Measurements from ENCODE around the gene MTMR6.
A peak's percentile ranks its signal among the peaks of the same experiment; 100 is the strongest.

Gene MTMR6

GRCh38 chr13:25276748-25277147 is 10.5 kb downstream of the MTMR6 start:
- no peak for DNase-seq

DNA sequence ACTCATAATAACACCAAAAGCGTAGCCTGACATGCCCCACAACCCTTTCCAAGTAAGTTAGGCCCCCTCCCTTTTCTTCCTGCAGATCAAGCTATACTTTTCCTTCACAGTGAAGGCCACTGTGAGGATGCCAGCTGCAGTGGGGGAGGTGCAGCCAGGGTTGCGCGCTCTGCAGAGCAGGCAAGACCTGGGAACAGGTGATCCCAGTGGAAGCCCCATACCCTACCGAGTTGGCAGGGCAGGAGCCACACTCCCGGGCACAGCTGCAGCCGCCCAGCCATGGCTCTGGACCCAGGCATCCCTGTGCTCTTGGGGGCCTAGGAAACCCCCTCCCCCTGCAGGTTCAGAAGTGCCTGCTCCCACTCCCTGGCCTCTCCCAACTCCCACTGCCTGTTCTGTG is 18.7 kb downstream of the MTMR6 start:
- DNase-seq = peak in 1 of 2 experiments; percentile 23

DNA sequence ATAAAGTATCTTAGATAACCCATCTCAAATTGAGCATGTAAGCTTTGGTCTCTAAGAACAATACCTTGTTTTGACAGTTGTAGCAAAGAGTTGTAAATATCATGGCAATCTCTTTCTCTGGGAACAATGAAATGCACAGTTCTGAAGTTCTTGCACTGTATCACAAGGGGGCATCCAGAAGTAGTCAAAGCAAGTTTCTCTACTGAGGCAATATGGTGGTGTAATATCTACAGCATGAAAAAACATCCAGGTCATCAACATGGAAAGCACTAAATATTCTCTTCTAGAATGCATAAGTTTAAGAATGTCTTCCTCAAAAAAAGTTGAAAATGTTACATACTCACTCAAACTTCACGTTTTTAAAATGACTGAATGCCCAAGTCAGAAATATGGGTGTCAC is 19.6 kb downstream of the MTMR6 start:
- DNase-seq = peak; percentile 4 to 56

DNA sequence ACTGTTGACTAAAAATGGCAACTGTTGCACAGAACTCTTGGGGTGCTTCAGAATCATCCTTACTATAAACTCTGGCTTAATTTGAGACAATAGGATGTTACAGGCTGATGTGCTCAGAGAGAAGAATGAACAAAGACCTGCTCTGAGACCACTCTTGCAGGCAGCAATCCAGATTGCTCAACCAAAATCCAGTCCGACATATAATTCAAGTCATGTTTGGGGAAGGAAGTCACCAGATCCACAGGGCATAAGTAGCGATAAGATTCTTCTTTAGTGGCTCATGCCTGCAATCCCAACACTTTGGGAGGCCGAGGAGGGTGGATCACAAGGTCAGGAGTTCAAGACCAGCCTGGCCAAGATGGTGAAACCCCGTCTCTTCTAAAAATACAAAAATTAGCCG is 20.6 kb downstream of the MTMR6 start:
- no peak for DNase-seq

DNA sequence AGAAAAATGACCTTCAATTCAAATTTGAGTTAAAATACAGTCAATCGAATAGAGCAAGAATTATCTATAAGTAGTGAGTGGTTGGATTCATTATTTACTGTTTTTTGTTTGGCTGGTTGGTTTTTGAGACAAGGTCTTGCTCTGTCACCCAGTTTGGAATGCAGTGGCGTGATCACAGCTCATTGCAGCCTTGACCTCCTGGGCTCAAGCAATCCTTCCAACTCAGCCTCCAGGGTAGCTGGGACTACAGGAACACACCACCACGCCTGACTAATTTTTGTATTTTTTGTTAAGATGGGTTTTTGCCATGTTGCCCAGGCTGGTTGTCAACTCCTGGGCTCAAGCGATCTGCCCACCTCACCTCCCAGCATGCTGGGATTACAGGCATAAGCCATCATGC is 25.0 kb downstream of the MTMR6 start:
- no peak for DNase-seq

GRCh38 chr13:25253702-25254101 is 33.6 kb downstream of the MTMR6 start:
- DNase-seq = no peak

GRCh38 chr13:25252752-25253151 is 34.5 kb downstream of the MTMR6 start:
- no peak for DNase-seq

- DNase-seq = no peak
These were observed 35.1 kb downstream of the MTMR6 start for GRCh38 chr13:25252225-25252624.

DNA sequence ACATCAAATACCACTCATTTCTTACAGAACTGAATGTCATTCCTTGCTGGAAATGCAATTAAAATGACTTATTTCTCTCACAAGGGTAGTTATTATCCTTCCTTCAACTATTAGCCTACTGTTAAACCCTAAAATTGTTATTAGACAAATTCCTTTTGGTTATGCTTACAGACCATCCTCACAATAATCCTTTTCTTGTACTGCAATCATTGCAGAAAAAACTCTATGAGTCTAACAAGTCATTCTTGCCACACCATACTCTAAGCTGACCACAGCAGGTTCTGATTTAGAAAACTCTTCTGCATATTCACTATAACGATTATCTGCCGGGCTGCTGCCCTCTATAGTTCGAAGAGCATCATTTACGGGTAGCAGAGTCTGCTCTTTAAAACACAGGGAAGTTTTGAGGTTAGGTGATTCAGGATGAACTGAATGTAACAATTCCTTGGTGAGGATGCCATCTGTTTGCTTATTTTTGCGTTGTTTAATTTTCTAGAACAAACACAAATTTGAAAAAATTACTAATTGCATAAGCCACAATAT is 38.2 kb downstream of the MTMR6 start:
- DNase-seq = peak; percentile 51 to 82

GRCh38 chr13:25248071-25248470 is 39.2 kb downstream of the MTMR6 start:
- no peak for DNase-seq

DNA sequence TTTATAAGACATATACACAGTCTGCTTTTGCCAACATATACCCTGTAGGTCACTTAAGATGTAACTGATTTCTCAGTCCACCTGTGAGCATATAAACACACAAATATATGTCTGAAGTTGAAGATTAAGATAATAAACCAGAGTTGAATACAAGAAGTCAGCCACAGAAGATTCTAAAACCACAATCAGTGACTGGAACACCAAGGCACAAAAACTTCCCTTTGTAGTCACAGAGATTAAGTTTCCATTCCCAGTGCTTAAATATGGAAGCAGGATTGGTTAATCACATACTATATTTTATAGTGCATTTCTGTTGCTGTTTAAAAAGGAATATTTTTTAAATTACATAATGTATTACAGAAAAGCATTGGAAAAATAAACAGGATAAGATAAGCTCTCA is 39.9 kb downstream of the MTMR6 start:
- DNase-seq = no peak

GRCh38 chr13:25244123-25244522 is 43.2 kb downstream of the MTMR6 start:
- DNase-seq = no peak

GRCh38 chr13:25242956-25243355 is 44.3 kb downstream of the MTMR6 start:
- no peak for DNase-seq

- no peak for DNase-seq
These were observed 46.3 kb downstream of the MTMR6 start for GRCh38 chr13:25241007-25241406.

DNA sequence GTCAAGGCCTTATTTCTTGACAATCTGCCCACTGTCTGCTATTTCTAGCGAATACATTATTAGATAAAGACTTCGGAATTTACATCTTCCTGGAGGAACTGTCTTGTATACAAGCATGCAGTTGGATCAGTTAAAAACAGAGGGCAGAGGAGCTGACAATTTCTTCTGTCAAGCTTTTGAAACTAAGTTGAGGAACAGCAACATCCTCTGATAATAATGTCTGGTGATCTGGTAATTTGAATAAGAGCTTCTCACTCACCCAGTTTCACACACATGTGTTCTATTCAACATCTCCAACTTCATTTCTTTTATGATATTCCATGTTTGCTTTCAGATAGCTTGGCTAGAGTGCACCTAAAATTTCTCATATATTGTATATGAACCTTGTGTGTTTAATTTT is 50.2 kb downstream of the MTMR6 start:
- DNase-seq = no peak

- no peak for DNase-seq
These were observed 53.4 kb downstream of the MTMR6 start for GRCh38 chr13:25233861-25234260.

DNA sequence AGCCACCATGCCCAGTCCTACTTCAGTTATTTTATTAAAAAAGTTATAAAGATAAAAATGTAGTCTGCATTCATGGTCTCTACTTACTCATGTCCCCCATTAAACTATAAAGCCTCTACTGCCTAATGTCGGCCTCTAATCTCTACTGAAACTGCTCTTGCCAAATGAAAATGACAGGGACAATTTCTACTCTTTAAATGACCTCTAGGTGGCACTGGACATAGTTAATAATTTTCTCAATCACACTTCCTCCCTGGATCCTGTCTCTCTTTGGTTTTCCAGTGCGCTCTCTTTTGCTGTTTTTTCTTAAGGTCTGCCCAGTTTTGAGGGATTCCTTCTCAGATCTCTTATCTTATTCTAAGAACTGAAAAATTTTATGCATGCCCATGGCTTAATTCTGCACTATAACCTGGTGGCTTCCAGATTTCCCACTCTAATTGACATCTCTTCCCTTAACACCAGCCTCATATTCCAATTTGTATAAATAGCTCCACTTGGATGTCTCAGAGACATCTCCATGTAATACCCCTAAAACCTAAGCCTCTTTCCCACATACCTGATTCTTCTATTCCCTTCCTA is 54.3 kb downstream of the MTMR6 start:
- DNase-seq = peak; percentile 62 to 69

DNA sequence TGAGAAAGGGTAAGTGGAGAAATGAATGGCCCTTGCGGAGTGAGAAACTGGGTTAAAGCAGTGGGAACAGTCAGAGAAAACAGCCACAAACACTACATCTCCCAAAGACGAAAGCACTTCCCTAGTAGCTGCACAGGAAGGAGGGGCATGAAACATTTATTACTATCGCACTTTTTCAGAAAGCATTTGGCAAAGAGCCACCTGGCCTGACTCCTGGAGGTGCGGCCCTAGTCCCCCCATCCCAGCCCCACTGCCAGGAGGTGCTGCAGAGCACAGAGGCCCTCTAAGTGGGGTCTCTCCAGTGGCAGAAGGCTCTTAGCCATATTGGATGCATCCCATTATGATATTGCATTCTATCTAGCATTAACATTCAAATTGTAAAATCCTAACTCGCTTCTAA is 55.8 kb downstream of the MTMR6 start:
- DNase-seq = no peak

- no peak for DNase-seq
These were observed 59.6 kb downstream of the MTMR6 start for GRCh38 chr13:25227690-25228089.

GRCh38 chr13:25225970-25226369 is 61.3 kb downstream of the MTMR6 start:
- DNase-seq = peak in 1 of 2 experiments; percentile 21

GRCh38 chr13:25224151-25224550 is 63.1 kb downstream of the MTMR6 start:
- DNase-seq = no peak

DNA sequence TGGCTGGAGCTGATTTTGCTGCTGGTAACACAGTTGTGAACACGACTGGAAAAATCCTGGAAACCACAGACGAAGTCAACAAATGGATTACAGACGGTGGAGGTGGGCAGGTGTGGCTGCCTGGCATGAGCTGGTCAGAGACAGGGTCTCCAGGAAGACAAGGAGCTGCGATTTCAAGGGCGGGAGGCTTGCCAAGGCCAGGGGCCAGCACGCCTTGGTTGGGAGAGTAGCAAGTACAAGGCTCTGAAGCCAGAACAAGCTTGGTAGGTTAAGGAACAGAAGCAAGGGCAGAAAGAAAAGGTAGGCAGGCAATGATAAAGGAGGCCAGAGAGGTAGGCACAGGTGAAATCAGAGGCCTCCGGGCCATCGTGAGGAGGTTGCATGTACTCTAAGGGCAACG is 64.5 kb downstream of the MTMR6 start:
- no peak for DNase-seq

DNA sequence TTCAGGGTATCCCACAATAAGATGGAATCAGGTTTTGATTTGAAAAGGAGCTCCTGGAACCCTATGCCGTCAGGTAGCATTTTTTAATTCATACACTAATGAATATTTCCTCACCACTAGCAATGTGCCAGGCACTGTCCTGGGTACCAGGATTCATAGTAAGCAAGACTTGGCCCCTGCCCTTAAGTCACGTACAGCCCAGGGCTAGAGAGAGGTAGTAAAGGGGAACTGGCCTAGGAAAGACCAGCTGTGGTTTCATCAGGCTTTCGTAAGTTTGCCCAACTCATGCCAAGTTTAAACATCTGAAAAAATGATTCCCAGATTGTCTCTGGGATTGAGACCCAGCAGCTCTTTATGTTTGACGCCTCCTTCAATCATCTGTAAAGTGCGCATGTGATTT is 69.3 kb downstream of the MTMR6 start:
- no peak for DNase-seq

- no peak for DNase-seq
These were observed 70.0 kb downstream of the MTMR6 start for GRCh38 chr13:25217023-25217885.

GRCh38 chr13:25215253-25215575 is 72.1 kb downstream of the MTMR6 start:
- DNase-seq = no peak

Data from NCI-H524 (cell line).